NCI-H774 (cell line): ENCODE data around the gene CAMTA1.

Experiments
- DNase-seq: peaks from one replicate; lab custom pipeline; 2025; lab: John Stamatoyannopoulos, UW

CAMTA1 gene

GRCh38 chr1:7517611-7518330 is 732.5 kb downstream of the CAMTA1 start:
- no peak for DNase-seq

GRCh38 chr1:7518411-7518810 is 733.2 kb downstream of the CAMTA1 start:
- no peak for DNase-seq

- DNase-seq = no peak
Observed at GRCh38 chr1:7519181-7519860, 734.1 kb downstream of the CAMTA1 start.

GRCh38 chr1:7519861-7520395 is 734.7 kb downstream of the CAMTA1 start:
- DNase-seq = no peak

- DNase-seq = no peak
Observed at GRCh38 chr1:7520496-7520895, 735.2 kb downstream of the CAMTA1 start.

DNA sequence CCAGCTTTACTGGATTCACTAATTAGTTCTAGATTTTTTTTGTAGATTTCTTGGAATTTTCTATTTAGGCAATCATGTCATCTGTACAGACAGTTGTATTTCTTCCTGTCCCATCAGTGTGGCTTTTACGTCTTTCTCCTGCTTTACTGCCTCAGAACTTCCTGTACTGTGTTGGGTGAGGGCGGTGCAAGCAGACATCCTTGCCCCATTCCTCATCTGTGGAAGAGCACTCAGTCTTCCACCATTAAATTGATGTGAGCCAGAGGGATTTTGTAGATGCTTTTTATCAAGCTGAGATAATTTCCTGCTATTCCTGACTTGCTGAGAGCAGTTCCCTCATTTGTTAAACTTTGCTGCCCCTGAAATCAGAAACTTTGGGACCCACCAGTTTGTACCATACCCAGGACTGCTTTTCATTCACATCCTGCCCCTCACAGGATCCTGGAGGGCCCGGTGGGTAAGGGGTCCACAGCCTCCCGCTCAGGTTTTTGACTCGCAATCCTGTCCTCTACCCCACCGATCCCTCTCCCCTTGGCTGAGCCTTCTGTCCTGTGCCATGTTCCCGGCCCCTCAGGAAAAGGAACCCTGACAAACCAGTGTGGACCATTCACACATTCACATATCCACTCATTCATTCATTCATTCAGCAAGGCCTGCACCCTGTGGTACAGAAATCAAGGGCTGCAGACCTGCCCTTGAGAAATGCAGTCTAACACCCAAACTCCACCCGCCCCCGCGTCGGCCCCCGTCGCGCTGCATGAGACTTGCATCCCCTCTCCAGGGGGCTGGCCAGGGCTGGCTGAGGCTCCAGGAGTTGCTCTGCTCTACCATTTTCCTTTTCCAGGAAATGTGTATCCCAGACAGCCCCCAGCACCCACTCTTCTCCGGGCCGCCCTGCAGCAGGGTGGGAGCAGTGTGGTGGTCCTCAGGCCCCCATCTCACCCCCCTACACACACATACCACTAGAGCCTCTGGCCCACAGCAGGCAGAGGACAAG is 739.4 kb downstream of the CAMTA1 start:
- DNase-seq = no peak

GRCh38 chr1:7525338-7526063 is 740.2 kb downstream of the CAMTA1 start:
- DNase-seq = no peak

DNA sequence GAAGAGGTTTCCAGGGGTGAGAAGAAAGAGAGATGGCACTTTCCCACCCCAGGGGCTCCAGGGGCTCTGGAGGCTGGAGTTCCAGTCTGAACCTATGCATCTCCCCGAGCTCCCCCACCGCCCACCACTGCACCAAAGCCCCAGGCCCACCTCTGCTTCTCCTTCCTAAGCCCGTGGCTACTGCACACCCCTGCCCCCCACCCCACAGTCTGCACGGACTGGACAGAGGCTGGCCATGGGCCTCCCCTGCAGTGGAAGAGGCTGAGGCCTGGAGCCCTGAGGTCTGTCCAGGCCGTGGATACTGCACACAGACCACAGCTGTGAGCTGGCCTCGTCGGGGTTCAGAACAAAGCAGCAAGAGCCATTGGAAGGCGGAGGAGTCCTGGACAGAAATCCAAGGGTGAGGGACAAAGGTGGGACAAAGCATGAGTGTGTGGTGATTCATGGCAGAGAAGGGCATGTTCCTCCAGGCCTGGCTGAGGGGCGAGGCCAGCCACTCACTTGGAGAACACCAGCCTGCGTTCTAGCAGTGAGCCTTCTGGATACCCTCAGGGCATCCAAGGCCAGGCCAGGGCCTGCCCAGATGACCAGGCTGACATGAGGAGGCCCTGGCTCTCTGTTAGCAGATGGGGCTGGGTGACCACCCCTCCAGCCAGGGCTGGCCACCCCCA is 741.1 kb downstream of the CAMTA1 start:
- no peak for DNase-seq

GRCh38 chr1:7526867-7527732 is 741.8 kb downstream of the CAMTA1 start:
- DNase-seq = no peak

- DNase-seq = no peak
Observed at GRCh38 chr1:7527733-7528045, 742.4 kb downstream of the CAMTA1 start.

DNA sequence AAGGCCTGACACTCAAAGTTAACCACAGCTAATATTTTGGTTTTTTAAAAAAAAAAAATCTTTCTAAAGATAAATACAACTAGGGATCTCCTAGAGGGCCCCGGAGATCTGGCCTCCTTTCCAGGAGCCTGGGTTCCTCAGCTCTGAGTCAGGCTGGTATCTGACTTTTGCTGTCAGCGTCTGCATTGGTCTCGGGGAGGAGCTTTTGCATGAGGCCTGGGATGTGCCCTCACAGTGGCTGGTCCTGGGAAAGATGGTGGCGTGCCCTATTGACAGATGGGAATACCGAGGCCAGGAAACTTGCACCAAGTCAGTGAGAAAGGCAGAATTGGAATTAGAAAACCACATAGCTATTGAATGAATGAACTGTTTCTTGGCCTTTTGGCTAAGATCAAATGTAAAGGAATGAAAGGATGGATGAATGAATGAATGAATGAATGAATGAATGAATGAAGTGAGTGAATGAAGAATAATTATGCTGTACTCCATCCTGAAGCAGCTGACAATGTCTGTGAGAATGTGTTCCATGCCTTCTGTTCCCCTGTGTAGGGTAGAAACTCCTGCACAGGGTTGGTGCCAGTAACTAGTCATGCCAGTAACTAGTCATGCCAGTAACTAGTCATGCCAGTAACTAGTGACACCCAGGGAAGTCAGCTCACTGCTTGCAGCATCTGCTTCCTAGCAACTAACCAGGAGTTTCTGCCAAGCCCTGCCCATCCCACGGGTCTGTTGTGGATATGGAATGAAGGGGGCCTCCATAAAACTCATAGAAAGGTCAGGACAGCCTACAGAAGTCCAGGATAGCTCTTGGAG is 743.3 kb downstream of the CAMTA1 start:
- no peak for DNase-seq

DNA sequence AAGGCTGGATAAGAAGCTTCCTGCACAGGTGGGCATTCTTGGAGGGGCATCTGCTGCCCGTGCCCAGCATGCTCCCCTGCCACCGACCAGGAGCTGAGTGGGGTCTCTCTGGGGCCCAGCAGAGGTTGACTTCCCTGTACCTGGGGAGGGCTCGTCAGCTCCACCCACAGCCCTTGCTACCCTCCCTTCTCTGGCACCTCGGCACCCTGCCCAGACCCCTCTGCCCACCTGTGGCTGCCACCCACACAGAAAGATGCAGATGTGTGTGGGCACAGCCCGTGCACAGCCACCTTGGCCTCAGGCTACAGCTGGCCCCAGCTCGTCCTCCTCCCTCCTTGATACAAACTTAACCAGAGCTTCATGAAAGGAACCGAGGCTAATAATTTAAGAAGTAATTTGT is 744.7 kb downstream of the CAMTA1 start:
- no peak for DNase-seq

DNA sequence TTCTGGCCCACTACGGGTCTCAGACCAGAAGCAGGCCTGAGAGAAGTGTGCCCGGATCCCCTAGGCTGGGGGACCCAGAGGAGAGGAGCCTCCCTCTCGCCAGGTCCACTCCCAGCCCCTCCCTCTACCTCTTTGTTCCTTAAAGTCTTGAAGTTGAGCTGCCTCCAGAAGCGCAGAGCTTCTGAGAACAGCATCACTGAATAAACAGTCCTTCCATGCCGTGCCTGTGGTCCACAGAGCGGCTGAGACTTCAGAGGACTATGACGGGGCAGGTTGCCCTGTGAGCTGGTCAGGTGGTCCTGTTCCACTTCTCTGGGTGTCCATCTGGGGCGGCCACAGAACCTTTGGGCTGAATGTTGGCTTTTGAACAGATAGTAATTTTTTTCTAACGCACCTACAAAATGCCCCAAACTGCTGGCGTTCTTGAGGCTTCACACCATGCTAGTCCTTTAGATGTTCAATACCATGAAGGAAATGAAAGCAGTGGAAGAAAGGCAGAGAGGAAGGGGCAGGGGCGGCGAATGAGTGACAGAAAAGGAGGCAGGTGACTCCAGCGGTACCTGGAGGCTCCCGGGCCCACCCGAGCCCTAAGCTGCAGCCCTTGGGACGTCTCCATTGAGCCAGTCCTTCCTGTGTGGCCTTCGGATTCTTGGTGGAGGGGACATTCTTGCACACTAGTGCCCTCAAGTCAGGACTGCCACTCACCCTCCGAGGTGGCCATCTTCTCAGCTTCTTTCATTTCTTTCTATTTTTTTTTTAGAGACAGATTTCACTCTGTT is 746.5 kb downstream of the CAMTA1 start:
- DNase-seq = no peak

DNA sequence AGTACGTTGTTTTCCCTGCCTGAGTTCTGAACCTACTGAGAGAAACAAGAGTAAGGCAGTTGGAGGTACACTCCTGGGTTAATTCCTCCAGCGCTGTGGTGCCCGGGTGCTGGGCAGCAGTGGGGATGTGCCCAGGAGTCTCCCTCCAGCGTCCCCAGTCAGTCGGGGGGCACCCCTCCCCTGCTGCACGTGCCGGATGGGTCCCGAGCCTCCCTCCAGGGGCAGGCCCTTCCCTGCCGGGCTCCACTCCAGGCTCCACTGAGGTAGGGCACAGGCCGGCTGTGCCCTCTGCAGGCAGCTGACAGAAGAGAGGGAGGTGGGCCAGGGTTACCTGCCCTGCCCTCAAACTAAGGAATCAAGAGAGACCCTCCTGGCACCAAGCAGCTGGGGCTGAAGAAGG is 747.8 kb downstream of the CAMTA1 start:
- no peak for DNase-seq

- DNase-seq = no peak
Observed at GRCh38 chr1:7534061-7534825, 749.0 kb downstream of the CAMTA1 start.

GRCh38 chr1:7535016-7535415 is 749.8 kb downstream of the CAMTA1 start:
- DNase-seq = no peak

GRCh38 chr1:7535934-7536878 is 751.0 kb downstream of the CAMTA1 start:
- DNase-seq = no peak
